Astrocyte of the cerebellum (primary cell): ENCODE data around the gene DRGX.

ENCODE experiments used
- DNase-seq: peaks from one replicate; pipeline ENCODE4 v3.0.0-alpha.2; 2011; ENCODE audit warnings: low read depth
- H3K4me3 ChIP-seq: 2 replicates; pipeline ENCODE4 v1.5.1; 2011; ENCODE audit warnings: mild to moderate bottlenecking, low read depth, low read length, moderate library complexity
- CTCF ChIP-seq: IDR thresholded peaks from 2 replicates; pipeline ENCODE4 v1.5.1; 2012; ENCODE audit warnings: low read length, low read depth, moderate library complexity, mild to moderate bottlenecking; ENCODE audit errors: missing control alignments
- in situ Hi-C: cut with HindIII; loops from 2 replicates; pipeline ENCODE4 v1.10.0; 2017; ENCODE audit warnings: low sequenced_read_pairs

DRGX gene

GRCh38 chr10:49325131-49325915 lies 70.6 kb downstream of the DRGX start:
- no peak for DNase-seq
- in situ Hi-C loops, result no loop called here
- no peak for TF ChIP-seq CTCF
- no peak overlapping the region for H3K4me3 ChIP-seq

GRCh38 chr10:49324711-49325110 lies 71.2 kb downstream of the DRGX start:
- in situ Hi-C loops, result no loop called here
- H3K4me3 ChIP-seq, result no peak overlapping the region
- no peak for DNase-seq
- peak; percentile 38 for TF ChIP-seq CTCF

GRCh38 chr10:49323896-49324270 lies 72.0 kb downstream of the DRGX start:
- in situ Hi-C loops, result no loop called here
- no peak for DNase-seq
- TF ChIP-seq CTCF, result no peak
- no peak overlapping the region for H3K4me3 ChIP-seq

- DNase-seq, result no peak
- in situ Hi-C loops, result no loop called here
- H3K4me3 ChIP-seq, result no peak overlapping the region
- no peak for TF ChIP-seq CTCF
These were observed 72.6 kb downstream of the DRGX start for GRCh38 chr10:49323171-49323895.

GRCh38 chr10:49322371-49323170 lies 73.3 kb downstream of the DRGX start:
- in situ Hi-C loops, result no loop called here
- no peak overlapping the region for H3K4me3 ChIP-seq
- no peak for TF ChIP-seq CTCF
- no peak for DNase-seq

GRCh38 chr10:49321021-49321420 lies 74.9 kb downstream of the DRGX start:
- DNase-seq, result no peak
- in situ Hi-C loops, result no loop called here
- TF ChIP-seq CTCF, result no peak
- H3K4me3 ChIP-seq, result no peak overlapping the region
